HG02973 (cell line): Measurements from ENCODE around the gene NOTCH4.

Experiments
- ATAC-seq: cut with Tn5 transposase; IDR thresholded peaks from one replicate; pipeline ENCODE4 v1.9.1; 2021; ENCODE audit warnings: moderate library complexity; ENCODE audit not compliant: unreplicated experiment

The NOTCH4 gene

GRCh38 chr6:32183030-32183429 is 40.8 kb downstream of the NOTCH4 start:
- ATAC-seq, result no peak

GRCh38 chr6:32182555-32182981 is 41.3 kb downstream of the NOTCH4 start:
- no peak for ATAC-seq

GRCh38 chr6:32181915-32182529 is 41.8 kb downstream of the NOTCH4 start:
- ATAC-seq, result no peak

- ATAC-seq, result no peak
Measured at GRCh38 chr6:32181148-32181702, 42.6 kb downstream of the NOTCH4 start.

GRCh38 chr6:32179766-32180405 is 44.0 kb downstream of the NOTCH4 start:
- no peak for ATAC-seq

GRCh38 chr6:32178547-32179440 is 45.1 kb downstream of the NOTCH4 start:
- ATAC-seq, result no peak

GRCh38 chr6:32177788-32178546 is 45.9 kb downstream of the NOTCH4 start, which contains the start of gene RNF5:
RNF5 (plus strand) TSS chr6:32178405; CDS start chr6:32178512, 107 bp downstream.
- ATAC-seq, result peak; percentile 73

GRCh38 chr6:32177183-32177787 is 46.6 kb downstream of the NOTCH4 start:
- peak; percentile 3 for ATAC-seq

GRCh38 chr6:32176476-32177182 is 47.2 kb downstream of the NOTCH4 start:
- ATAC-seq, result no peak

GRCh38 chr6:32175711-32176475 is 48.0 kb downstream of the NOTCH4 start, which contains the start of gene AGPAT1:
AGPAT1 (minus strand) TSS chr6:32176084; CDS start chr6:32171496, 4,588 bp downstream.
- peak; percentile 42 for ATAC-seq

GRCh38 chr6:32175322-32175710 is 48.6 kb downstream of the NOTCH4 start:
- no peak for ATAC-seq

GRCh38 chr6:32174416-32174815 is 49.5 kb downstream of the NOTCH4 start:
- no peak for ATAC-seq

GRCh38 chr6:32173051-32173727 is 50.7 kb downstream of the NOTCH4 start:
- ATAC-seq, result no peak

GRCh38 chr6:32171234-32171633 is 52.6 kb downstream of the NOTCH4 start:
- ATAC-seq, result no peak

- ATAC-seq, result no peak
Measured at GRCh38 chr6:32170294-32170693, 53.6 kb downstream of the NOTCH4 start.

GRCh38 chr6:32168807-32169591 is 54.9 kb downstream of the NOTCH4 start:
- ATAC-seq, result no peak

GRCh38 chr6:32168350-32168749 is 55.5 kb downstream of the NOTCH4 start:
- no peak for ATAC-seq
